ENCODE data around the gene PRDM5.

PRDM5 gene

DNA sequence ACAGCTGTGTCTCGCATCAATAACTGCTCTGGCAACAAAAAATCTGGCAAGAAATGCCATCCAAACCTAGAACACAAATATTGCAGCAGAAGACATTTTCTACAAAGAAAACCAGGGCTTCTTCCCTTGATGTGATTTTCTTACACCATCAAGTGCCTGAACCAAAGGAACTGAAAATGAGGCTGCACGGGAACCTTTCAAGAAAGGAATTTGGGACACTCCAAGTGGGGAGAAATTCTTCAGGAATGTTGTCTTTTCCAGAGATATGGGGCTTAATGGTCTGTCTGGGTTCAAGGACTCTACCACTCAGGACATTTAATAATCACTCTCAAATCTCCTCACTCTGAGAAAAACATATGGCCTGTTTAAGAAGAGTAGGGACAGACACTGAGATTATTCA, 57.6 kb downstream of the PRDM5 start:
- DNase-seq (ENCODE audit: low read depth, low spot score): no peak
- H3K4me3 ChIP-seq (ENCODE audit: low read length): no peak overlapping the region

DNA sequence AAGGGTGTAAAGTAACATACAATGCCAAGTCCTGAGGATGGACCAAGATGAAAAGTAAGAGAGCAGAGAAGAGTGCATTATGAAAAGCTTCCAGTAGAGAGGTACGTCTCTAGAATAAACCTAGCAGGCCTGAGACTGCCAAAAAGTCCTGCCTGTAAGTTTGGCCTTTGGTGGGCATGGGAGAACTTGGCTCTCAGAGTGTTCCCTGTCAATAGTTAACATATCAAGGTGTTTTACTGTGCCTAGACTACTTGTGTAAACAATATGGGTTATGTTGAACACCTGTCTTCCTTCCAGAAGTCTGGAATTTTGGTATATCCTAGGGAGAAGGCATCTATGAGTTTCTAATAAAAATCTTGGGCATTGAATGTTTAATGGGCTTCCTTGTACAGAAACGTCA, 60.1 kb downstream of the PRDM5 start:
- H3K4me3 ChIP-seq (ENCODE audit: low read length): no peak overlapping the region
- no peak for DNase-seq (ENCODE audit: low read depth, low spot score)

DNA sequence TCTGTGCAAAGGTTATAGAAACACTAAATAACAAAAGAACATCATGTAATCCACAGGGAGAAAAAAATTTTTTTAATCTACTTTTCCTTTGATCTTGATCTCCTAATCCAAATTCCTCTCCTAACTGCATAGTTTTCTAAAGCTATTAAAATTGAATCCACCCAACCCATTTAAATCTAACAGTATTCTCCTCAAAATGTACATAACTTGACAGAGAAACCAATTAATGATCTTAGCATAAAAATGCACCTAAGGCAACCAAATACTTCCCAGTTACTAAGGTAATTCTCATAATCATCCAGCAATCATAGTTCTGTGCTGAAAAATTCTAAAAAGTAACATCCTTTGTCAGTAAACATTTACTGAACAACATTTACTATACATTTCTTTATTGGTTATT, 60.7 kb downstream of the PRDM5 start:
- H3K4me3 ChIP-seq (ENCODE audit: low read length): no peak overlapping the region
- no peak for DNase-seq (ENCODE audit: low read depth, low spot score)

DNA sequence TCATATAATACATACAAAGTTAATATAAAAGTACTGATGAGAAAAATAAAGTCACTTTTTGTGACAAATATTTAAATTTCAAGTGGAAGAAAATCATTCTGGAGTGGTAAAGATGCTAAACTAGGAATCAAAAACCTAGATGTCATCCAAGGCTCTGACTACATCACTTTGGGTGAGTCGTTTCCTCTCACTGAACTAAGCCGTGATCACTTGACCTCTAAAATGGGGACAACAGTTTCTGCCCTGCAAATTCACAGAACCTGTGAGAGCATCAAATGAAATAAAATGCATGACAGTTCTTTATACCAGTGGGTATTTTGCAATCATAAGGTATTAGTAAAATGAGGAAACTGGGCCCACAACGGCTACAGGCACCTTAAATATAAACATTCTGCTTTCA, 63.8 kb downstream of the PRDM5 start:
- H3K4me3 ChIP-seq (ENCODE audit: low read length): no peak overlapping the region
- no peak for DNase-seq (ENCODE audit: low read depth, low spot score)

DNA sequence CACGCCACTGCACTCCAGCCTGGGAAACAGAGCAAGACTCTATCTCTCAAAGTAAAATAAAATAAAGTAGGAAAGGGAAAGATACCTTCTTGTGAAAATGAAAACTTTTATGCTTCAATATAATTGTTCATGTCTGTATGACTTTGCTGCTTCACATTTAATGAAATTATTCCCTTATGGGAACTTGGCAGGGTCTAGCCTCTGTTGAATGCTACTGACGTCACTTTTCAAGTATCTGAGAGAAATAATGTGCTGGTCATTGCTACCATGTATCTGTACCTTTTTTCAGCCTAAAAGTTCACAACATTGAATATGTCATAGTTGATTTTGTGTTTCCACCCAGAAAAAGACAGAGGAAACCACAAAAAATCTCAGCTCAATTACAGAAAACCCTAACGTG, 65.2 kb downstream of the PRDM5 start:
- DNase-seq (ENCODE audit: low read depth, low spot score): no peak
- H3K4me3 ChIP-seq (ENCODE audit: low read length): no peak overlapping the region

DNA sequence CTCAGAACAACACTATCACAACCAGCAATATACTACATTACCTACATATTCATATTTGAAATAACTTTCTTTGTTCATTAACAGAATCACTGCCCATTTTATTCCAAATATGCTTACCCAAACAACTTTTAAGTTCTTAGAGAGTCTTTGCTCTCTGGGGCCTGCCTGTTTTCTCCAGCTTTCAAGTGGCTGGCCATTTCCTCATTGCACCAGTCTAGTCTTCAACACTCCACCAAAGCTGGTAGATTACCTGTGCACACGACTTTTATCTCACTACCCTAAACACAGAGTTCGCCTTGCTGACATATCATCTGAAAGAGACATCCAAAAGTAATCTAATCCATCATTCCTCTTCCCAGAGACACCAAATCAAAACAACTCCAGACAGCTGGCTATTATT, 66.2 kb downstream of the PRDM5 start:
- no peak overlapping the region for H3K4me3 ChIP-seq (ENCODE audit: low read length)
- no peak for DNase-seq (ENCODE audit: low read depth, low spot score)

DNA sequence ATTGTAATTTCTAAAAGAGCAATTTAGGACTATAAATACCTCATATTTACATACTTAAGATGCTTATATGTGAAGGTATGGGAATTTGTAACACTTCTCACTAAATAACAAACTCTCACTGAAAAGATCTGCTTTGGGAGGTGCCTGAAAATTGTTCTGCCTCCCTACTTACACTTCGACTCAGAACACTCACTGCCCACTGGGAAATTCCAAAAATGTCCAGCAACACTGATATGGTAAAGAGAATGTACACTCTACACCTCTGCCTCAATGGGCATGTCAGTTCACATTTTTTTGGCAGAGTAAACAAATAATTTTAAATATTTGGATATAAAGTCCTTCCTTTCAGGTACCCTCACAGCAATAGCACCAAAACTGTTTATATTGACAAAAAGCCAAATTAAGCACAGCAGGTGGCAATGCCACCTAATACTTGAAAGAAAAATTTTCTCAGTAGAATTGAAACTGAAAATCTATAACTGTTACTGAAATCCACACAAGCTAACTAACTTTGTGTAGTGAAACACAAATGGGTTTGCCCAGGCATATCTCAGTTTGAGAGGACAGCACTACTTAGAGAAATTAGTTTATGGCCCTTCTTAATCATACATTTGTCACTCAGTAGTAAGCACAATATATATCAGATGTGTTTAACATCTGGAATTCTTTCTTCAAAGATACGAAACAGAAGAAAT, 67.1 kb downstream of the PRDM5 start:
- no peak overlapping the region for H3K4me3 ChIP-seq (ENCODE audit: low read length)
- no peak for DNase-seq (ENCODE audit: low read depth, low spot score)

DNA sequence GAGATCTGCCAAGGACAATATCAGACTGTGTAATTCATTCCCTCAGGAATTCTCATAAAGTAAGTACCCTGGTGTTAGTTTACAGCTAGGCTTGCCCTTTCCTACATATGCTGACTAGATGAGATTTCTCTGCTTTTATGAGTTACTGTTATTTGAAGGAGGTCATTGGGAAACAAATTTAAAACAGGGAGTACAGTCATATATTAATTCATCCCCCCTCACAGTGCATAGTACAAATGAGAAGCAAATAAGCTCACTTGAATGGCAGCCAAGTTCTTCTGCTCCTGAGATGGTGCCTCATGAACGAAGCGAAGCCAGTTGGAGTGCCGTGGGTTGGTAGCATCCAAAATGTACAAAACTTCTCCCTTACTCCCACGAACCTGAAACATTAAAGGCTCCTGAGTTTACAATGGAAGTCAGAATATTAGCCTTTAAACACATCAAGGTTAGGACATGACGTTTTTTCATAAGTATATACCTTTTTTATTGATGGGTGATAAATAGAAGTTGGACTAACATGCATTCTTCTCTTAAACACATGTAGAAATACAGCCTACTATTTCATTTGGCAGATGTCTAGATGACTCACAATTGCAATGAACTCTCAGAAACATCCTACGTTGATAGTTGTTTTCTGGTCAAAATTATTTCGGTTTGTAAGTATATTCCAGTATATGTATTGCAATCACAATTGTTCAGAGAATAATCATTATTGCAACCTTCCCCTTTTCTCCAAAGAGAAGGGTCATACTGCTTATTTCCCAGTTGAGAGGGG, 69.2 kb downstream of the PRDM5 start:
- no peak for DNase-seq (ENCODE audit: low read depth, low spot score)

DNA sequence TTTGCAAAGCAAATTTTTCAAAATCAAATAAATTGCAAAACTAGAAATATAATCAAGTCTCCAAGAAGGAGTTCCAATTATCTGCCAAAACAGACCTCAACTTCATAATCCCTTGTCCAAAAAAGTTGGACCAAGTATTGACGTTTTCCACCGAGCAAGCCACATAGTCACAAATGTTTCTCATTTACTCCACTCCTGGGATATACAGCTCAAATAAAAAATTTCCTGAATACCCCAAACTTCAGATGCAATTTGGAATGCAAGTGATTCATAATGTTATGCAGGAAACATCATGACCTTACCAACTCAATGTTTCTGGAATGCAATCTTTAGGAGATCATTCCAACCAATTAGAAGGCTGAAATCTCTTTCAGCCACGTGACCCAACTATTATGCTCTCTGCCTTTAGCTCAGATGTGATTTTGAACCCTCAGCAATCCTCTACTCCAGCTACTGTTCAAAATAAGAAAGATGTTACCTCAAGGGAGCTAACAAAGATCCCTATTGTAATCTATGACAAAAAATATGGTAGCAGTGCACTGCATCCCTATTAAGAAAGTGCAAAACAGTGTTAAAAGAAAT, 72.4 kb downstream of the PRDM5 start:
- no peak overlapping the region for H3K4me3 ChIP-seq (ENCODE audit: low read length)
- no peak for DNase-seq (ENCODE audit: low read depth, low spot score)

More for the DNA sequence above, 69.2 kb downstream of the PRDM5 start:
- no peak overlapping the region for H3K4me3 ChIP-seq (ENCODE audit: low read length)

DNA sequence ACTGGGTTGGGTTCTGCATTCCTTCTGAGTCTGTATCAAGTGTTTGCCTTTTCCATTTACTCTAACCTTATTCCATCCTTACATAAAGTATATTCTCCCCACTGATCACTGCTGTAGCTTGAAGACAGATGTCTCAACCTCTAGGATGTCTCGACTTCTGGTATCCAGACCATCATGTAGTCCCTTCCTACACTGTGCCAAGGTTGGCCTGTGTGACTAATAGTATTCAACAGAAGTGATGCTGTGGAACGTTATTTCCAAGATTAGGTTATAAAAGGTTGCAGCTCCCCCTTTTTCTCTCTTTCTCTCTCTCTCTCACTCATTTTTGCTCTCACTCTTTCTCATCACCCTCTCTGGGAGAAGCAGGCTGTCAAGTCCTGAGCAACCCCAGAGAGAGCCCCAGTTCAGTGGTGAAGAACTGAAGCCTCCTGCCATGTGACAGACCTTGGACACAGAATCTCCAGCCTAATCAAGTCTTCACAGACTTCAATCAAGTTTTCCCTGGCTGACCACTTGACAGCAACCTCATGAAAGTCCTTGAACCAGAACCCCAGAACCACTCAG, 75.4 kb downstream of the PRDM5 start:
- no peak for DNase-seq (ENCODE audit: low read depth, low spot score)
- no peak overlapping the region for H3K4me3 ChIP-seq (ENCODE audit: low read length)

DNA sequence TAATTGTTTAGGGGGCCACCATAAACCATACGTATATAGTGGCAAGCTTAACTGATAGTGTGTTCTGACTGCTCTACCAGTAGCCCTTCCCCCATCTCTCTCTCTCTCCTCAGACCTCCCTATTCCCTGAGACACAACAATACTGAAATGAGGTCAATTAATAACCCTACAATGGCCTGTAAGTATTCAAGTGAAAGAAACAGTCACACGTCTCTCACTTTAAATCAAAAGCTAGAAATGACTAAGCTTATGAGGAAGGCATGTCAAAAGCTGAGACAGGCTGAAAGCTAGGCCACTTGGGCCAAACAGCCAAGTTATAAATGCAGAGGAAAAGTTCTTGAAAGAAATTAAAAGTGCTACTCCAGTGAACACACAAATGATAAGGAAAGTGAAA, 78.0 kb downstream of the PRDM5 start:
- no peak for DNase-seq (ENCODE audit: low read depth, low spot score)
- no peak overlapping the region for H3K4me3 ChIP-seq (ENCODE audit: low read length)

DNA sequence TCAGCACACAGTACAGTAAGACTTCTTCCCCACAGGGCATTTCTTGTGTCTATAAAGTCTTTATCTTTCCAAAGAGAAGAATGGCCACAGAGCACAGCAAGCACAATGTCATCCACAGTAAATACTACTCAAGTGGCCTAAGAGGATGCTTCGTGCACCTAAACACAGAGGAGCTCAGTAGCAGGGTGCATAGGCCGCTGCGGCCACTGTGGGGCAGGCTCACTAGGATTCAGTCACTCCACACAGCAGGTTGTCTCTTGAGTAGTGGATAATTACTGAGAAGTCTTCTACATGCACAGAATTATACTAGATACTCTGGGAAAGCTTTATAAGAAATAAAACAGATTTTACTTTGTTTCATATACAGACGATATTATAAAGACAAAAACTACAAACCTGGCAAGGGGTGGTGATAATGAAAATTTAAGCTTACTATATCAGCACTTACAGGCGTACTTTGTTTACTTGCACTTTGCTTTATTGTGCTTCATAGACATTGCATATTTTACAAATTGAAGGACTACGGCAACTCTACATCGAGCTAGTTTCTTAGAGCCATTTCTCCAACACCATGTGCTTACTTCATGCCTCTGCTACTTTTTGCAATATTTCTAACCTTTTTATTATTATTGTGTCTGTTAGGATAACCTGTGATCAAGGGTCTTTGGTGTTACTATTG, 78.5 kb downstream of the PRDM5 start:
- no peak overlapping the region for H3K4me3 ChIP-seq (ENCODE audit: low read length)
- DNase-seq (ENCODE audit: low read depth, low spot score): no peak

DNA sequence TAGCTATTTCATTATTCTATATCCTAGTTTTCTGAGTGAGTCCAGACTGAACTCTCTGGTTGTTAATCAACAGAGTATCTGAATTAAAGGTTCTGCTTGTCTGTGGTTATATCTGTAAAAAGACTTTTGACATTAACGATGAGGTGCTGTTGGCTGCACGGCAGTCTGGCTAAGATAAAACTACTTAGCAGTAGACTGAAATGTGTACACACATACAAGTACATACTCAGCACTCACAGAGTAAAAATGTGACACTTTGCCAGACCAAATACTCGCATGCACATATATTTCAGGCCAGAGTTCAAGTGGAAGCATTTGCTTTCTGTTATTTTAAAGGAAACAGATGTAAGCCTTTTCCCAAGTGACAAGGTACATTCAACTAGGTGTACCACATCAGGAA, 80.5 kb downstream of the PRDM5 start:
- no peak for DNase-seq (ENCODE audit: low read depth, low spot score)
- no peak overlapping the region for H3K4me3 ChIP-seq (ENCODE audit: low read length)

DNA sequence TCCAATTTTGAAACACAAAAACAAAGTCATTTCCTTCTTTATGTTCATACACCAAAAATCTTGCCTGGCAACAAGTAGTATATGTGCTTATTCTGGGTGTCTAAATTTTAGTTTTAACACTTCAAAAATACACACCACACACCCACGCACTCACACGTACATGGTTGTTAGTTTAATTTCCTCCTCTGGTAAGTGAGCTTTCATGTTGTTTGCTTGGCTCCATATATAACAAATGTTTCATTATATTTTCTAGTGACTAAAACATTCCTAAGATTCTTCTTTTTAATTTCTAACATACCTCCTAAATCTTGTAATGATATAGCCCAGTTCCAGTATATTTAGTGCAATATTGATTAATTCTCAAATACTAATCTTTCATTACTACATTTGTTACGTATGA, 80.9 kb downstream of the PRDM5 start:
- H3K4me3 ChIP-seq (ENCODE audit: low read length): no peak overlapping the region
- DNase-seq (ENCODE audit: low read depth, low spot score): no peak

DNA sequence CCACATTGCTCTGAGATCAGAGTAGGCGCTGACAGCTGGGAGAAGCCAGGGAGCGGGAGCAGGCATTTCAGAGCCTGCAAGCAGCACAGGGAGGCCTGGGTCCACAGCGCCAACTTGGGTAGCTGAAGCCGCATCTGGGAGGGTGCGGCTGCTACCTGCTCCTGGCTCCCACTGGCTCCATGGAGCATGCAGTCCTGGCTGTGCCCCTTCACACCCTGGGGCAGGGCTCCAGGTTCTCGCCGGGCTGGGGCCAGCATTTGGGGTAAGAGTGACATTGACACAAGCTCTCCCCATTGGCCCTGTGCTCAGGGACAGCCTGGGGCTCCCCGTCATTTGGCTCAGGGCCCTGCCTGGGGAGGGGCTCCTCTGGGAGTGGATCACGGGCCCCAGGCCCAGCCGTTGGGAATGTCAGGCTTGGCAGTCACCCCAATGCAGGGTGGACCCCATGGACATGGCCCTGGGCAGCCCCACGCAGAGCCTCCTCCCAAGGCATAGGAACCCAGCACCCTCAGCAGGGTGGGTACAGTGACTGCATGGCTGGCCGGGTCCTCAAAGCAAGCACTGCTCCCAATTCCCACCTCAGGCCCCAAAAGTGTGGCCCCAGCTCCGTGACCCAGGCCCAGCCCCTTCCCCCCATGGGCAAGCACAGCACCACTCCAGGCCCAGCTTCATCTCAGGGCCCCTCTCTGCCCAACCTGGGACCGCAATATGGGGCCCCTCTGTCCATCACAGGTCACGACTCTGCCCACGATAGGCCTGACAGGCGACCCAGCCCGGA, 82.4 kb downstream of the PRDM5 start:
- H3K4me3 ChIP-seq (ENCODE audit: low read length): no peak overlapping the region
- DNase-seq (ENCODE audit: low read depth, low spot score): no peak

DNA sequence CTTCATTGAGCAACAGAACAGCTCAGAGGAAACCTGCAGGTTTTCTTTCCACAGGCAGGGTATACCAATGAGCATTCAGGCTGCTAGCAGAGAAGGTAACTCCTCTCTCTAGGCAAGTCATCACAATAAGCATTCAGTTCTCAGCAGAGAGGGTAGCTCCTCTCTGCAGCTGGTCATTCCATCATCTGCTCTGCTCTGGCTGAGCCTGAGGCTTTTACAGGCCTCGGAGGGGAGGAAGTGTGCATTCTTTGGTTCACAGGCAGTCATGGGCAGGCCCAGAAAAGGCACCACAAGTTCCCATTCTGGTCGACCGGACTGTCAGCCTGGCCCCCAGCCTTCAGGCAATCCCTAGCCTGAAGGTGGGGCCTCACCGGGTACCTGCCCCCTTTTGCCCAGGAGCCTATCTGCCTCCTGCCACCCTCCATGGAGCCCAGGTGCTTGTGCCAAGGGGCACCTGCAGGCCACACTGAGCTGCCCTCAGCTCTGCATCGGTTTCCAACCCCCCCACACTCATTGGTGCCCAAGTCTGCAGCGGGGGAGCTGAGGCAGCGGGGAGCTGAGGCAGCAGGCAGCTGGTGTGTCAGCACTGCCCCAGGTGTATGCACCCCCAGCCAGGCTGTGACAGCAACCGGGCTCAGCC, 83.1 kb downstream of the PRDM5 start:
- no peak overlapping the region for H3K4me3 ChIP-seq (ENCODE audit: low read length)

DNA sequence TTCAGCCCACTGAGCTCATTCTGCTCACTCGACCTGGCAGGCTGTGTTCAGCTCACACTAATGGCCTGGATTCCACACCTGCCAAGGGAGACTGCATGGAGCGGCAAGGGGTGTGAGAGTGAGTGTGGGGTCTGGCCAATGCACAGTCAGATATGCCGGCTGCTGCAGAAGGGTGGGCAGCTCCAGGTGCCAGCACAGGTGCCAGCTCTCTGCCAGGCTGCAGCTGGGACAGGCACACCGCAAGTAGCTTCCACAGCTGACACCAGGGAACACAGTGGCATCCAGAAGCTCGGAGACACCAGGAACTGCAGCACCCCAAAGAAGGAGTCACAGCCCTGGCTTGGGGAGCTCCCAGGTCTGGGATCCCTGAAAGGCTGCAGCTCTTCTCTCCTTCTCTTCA, 83.7 kb downstream of the PRDM5 start:
- no peak overlapping the region for H3K4me3 ChIP-seq (ENCODE audit: low read length)
- DNase-seq (ENCODE audit: low read depth, low spot score): no peak

More for the DNA sequence above, 83.1 kb downstream of the PRDM5 start:
- no peak for DNase-seq (ENCODE audit: low read depth, low spot score)

DNA sequence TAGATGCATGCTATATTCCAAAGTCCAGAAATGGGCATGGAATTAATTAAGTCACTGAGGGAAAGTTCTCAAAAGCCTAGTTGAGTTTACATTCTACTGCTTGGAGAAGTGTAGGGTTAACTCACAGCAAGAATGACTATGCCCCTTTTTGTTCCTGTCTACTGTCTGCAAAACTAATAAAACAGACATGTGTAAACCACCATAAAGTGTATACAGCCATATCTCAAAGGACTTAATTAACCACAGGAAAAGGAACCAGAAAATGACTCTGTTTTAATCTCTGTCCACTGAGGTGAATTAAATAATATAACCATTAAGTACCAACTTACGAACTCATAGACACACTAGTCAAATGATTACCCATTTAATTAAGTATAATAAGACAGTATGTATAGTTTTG, 84.9 kb downstream of the PRDM5 start:
- H3K4me3 ChIP-seq (ENCODE audit: low read length): no peak overlapping the region

DNA sequence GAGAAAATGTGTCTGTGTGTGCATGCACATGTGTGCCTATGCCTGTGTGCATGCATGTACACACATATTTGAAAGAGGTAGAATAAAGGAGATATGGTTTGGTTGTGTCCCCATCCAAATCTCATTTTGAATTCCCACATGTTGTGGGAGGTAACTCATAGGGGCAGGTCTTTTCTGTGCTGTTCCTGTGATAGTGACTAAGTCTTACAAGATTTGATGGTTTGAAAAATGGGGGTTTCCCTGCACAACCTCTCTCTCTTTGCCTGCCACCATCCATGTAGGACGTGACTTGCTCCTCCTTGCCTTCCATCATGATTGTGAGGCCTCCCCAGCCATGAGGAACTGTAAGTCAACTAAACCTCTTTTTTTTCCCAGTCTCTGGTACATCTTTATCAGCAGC, 87.2 kb downstream of the PRDM5 start:
- no peak overlapping the region for H3K4me3 ChIP-seq (ENCODE audit: low read length)
- no peak for DNase-seq (ENCODE audit: low read depth, low spot score)

More for the DNA sequence above, 84.9 kb downstream of the PRDM5 start:
- DNase-seq (ENCODE audit: low read depth, low spot score): no peak

All from Jurkat, Clone E6-1 (cell line).